Adrenal gland (tissue), 5 donors: ENCODE measurements around the gene CDK17.

ENCODE experiments used
- CTCF ChIP-seq, 6 experiments: fragments of 450-650 bp in 4 of 6; fragments of 200-600 bp in 2 of 6; sonication (generic) in 1 of 6; IDR thresholded peaks; 1 replicate in 5 of 6; 2 replicates in 1 of 6; pipeline versions ENCODE4 v1.5.1 to v1.8.0; 2016 to 2021; ENCODE audit warnings: antibody characterized with exemption in 6 of 6, mild to moderate bottlenecking in 2 of 6, moderate library complexity in 1 of 6
- POLR2A ChIP-seq, 2 donors: fragments of 450-650 bp; IDR thresholded peaks; one replicate each; pipeline ENCODE4 v1.6.1; 2017; ENCODE audit warnings: antibody characterized with exemption in 2 of 2, mild to moderate bottlenecking in 2 of 2, moderate library complexity in 1 of 2
- donor health status: DM: no; HTN: no; CAD: no.

DNA sequence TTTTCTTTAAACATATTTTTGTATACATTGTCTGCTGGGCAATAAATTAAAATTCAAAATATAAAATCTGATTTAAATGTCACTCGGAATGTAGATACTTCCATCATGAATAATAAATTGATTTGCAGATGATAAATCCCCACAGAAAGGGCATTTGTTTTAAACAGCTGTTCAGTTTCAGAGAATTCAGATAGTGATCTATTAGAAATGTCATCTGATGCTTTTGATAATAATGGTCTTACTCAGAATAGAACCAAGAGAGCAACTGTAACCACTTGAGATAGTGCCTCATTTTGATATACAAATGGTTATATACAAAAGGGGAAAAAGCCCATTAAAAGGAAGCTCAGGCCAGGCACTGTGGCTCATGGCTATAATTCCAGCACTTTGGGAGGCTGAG lies 43.4 kb downstream of the CDK17 start:
- TF ChIP-seq CTCF (IDR thresholded peaks at IDR 0.05) (no peak), POLR2A (IDR thresholded peaks at IDR 0.05) (no peak)
